PC-9 (cell line): ENCODE data around the gene NTM. TPM values are rescaled to one million over a fixed set of nuclear protein-coding genes. Genes with fewer than 3 reads are reported as not detected.

Experiments
- BruUV-seq: library from RNA; stranded (reverse); fragments of 400-500 nt; replicated peaks from 2 replicates; lab custom pipeline; 2021; lab: Mats Ljungman, UMichigan
- CTCF ChIA-PET: fragments of 300-600 bp; sonication (Branson Sonifier 250); formaldehyde crosslinking; loops from one replicate; lab custom pipeline; 2022; ENCODE audit warnings: antibody characterized with exemption; lab: Charles Lee
- POLR2A ChIA-PET: fragments of 300-600 bp; sonication (Branson Sonifier 250); formaldehyde crosslinking; loops from one replicate; lab custom pipeline; 2022; ENCODE audit warnings: antibody characterized with exemption; ENCODE audit not compliant: unreplicated experiment; lab: Charles Lee
- DNase-seq, 2 experiments: peaks; one replicate each; pipeline versions ENCODE4 v3.0.0 to v3.0.0-alpha.2; 2015 to 2022; ENCODE audit warnings: mixed read lengths in 1 of 2
- H2AFZ ChIP-seq: fragments of 200-600 bp; sonication (generic); 2 replicates; pipeline ENCODE4 v1.8.1; 2017; ENCODE audit warnings: antibody characterized with exemption
- H3F3A ChIP-seq: fragments of 200-600 bp; sonication (generic); 2 replicates; pipeline ENCODE4 v1.8.1; 2017; ENCODE audit warnings: antibody characterized with exemption, mild to moderate bottlenecking, low read depth; ENCODE audit not compliant: insufficient read depth
- H3K27ac ChIP-seq: fragments of 200-600 bp; sonication (generic); 2 replicates; pipeline ENCODE4 v1.6.1; 2016; ENCODE audit warnings: mixed run types
- H3K27me3 ChIP-seq: fragments of 200-600 bp; sonication (generic); 2 replicates; pipeline ENCODE4 v1.6.1; 2016; ENCODE audit warnings: low read depth, mixed run types; ENCODE audit not compliant: insufficient read depth
- H3K36me3 ChIP-seq: fragments of 200-600 bp; sonication (generic); 2 replicates; pipeline ENCODE4 v1.6.1; 2016; ENCODE audit warnings: low read depth, mixed run types
- H3K4me1 ChIP-seq: fragments of 200-600 bp; sonication (generic); replicated peaks from 2 replicates; pipeline ENCODE4 v1.6.1; 2016; ENCODE audit warnings: mixed run types; ENCODE audit not compliant: insufficient read depth
- H3K4me2 ChIP-seq: fragments of 200-600 bp; sonication (generic); 2 replicates; pipeline ENCODE4 v1.6.1; 2017; ENCODE audit warnings: mixed run types
- H3K4me3 ChIP-seq: fragments of 200-600 bp; sonication (generic); 2 replicates; pipeline ENCODE4 v1.6.1; 2016; ENCODE audit warnings: mixed run types
- H3K79me2 ChIP-seq: fragments of 200-600 bp; sonication (generic); 2 replicates; pipeline ENCODE4 v1.6.1; 2017; ENCODE audit warnings: low read depth, mixed run types
- H3K9me2 ChIP-seq: fragments of 200-600 bp; sonication (generic); 2 replicates; pipeline ENCODE4 v1.8.1; 2017; ENCODE audit warnings: mild to moderate bottlenecking; ENCODE audit not compliant: insufficient read depth
- H3K9me3 ChIP-seq: fragments of 200-600 bp; sonication (generic); 2 replicates; pipeline ENCODE4 v1.8.1; 2016; ENCODE audit warnings: low read depth; ENCODE audit not compliant: insufficient read depth
- H4K20me1 ChIP-seq: fragments of 200-600 bp; sonication (generic); 2 replicates; pipeline ENCODE4 v1.8.1; 2017; ENCODE audit not compliant: insufficient read depth
- CTCF ChIP-seq: fragments of 200-600 bp; sonication (generic); conservative IDR thresholded peaks from 2 replicates; pipeline ENCODE4 v1.6.1; 2017; ENCODE audit warnings: mixed run types, antibody characterized with exemption, mild to moderate bottlenecking, moderate library complexity
- EZH2 ChIP-seq: fragments of 200-600 bp; sonication (generic); IDR thresholded peaks from 2 replicates; pipeline ENCODE4 v1.8.0; 2017; ENCODE audit warnings: antibody characterized with exemption, low read depth
- intact Hi-C: fragments of 100-400 bp; cut with micrococcal nuclease; formaldehyde crosslinking; loops from one replicate; pipeline ENCODE4 v1.10.0; 2022; ENCODE audit not compliant: unreplicated experiment
- total RNA-seq: library from RNA; stranded (reverse); gene quantifications from 2 replicates; pipeline ENCODE4 v1.2.3, GENCODE V29; 2021

The NTM gene
- total RNA-seq, 1 experiment from 2014 or later: not detected

GRCh38 chr11:131896978-131897615 lies 526.7 kb downstream of the NTM start:
- Histone ChIP-seq H3K27ac (no peak overlapping the region), H3K79me2 (no peaks in the 10 kb centered on the region), H2AFZ (no peak overlapping the region), H3K4me2 (no peak overlapping the region), H3K9me3 (no peaks in the 10 kb centered on the region), H3K4me3 (no peak overlapping the region), H3K27me3 (peaks cover 24% of the 10 kb centered on the region; the same call in 1 of the 2 replicates), H3F3A (no peaks in the 10 kb centered on the region), H4K20me1 (no peaks in the 10 kb centered on the region), H3K9me2 (no peaks in the 10 kb centered on the region), H3K36me3 (no peaks in the 10 kb centered on the region), H3K4me1 (no peaks in the 10 kb centered on the region)
- POLR2A ChIA-PET: no interaction called here
- BruUV-seq: no TSS peak
- intact Hi-C loops: no loop called here
- CTCF ChIA-PET: no interaction called here
- DNase-seq: no peak
- TF ChIP-seq EZH2: no peak
- TF ChIP-seq CTCF: no peak

- Histone ChIP-seq H3K4me2 (no peak overlapping the region), H3K36me3 (no peaks in the 10 kb centered on the region), H3K9me2 (no peaks in the 10 kb centered on the region), H3K9me3 (no peaks in the 10 kb centered on the region), H3F3A (no peaks in the 10 kb centered on the region), H3K4me3 (no peak overlapping the region), H3K27ac (no peak overlapping the region), H2AFZ (no peak overlapping the region), H3K27me3 (peaks cover 15% of the 10 kb centered on the region; the same call in 1 of the 2 replicates), H4K20me1 (no peaks in the 10 kb centered on the region), H3K79me2 (no peaks in the 10 kb centered on the region), H3K4me1 (no peaks in the 10 kb centered on the region)
- TF ChIP-seq CTCF: no peak
- no peak for TF ChIP-seq EZH2
- intact Hi-C loops: no loop called here
- no peak for DNase-seq
- CTCF ChIA-PET: no interaction called here
- POLR2A ChIA-PET: no interaction called here
- no TSS peak for BruUV-seq
Observed at GRCh38 chr11:131897956-131898355, 527.5 kb downstream of the NTM start.

- intact Hi-C loops: no loop called here
- no peak overlapping the region for H3K4me2 ChIP-seq
- BruUV-seq: no TSS peak
- no peaks in the 10 kb centered on the region for H3K4me1 ChIP-seq
- no peaks in the 10 kb centered on the region for H3K79me2 ChIP-seq
- no peaks in the 10 kb centered on the region for H3K9me2 ChIP-seq
- DNase-seq: no peak
- H3K27ac ChIP-seq: no peak overlapping the region
- ChIA-PET CTCF (no interaction called here), POLR2A (no interaction called here)
- H2AFZ ChIP-seq: no peak overlapping the region
- no peaks in the 10 kb centered on the region for H3K9me3 ChIP-seq
- H4K20me1 ChIP-seq: no peaks in the 10 kb centered on the region
- TF ChIP-seq EZH2 (no peak), CTCF (no peak)
- no peaks in the 10 kb centered on the region for H3F3A ChIP-seq
- H3K36me3 ChIP-seq: no peaks in the 10 kb centered on the region
- H3K27me3 ChIP-seq: peaks cover 9% of the 10 kb centered on the region; the same call in 1 of the 2 replicates
- H3K4me3 ChIP-seq: no peak overlapping the region
Observed at GRCh38 chr11:131898949-131899348, 528.5 kb downstream of the NTM start.
